KOPT-K1 (cell line): ENCODE data around the gene LMO1.

ENCODE experiments used
- H3K27ac ChIP-seq: fragments of 200-600 bp; sonication (generic); 2 replicates; pipeline ENCODE4 v1.5.1; 2016; ENCODE audit warnings: antibody characterized with exemption, mild to moderate bottlenecking, low read depth, low read length; ENCODE audit not compliant: poor library complexity, severe bottlenecking
- H3K36me3 ChIP-seq: fragments of 200-600 bp; sonication (generic); 2 replicates; pipeline ENCODE4 v1.5.1; 2017; ENCODE audit warnings: antibody characterized with exemption, mild to moderate bottlenecking, low read length, moderate library complexity; ENCODE audit not compliant: insufficient read depth
- H3K9me3 ChIP-seq: fragments of 200-600 bp; sonication (generic); 2 replicates; pipeline ENCODE4 v1.5.1; 2017; ENCODE audit warnings: antibody characterized with exemption, low read length, mild to moderate bottlenecking; ENCODE audit not compliant: insufficient read depth, poor library complexity, severe bottlenecking

The LMO1 gene

GRCh38 chr11:8292351-8292750, 28.7 kb upstream of the LMO1 start:
- Histone ChIP-seq H3K27ac (no peak overlapping the region), H3K36me3 (no peaks in the 10 kb centered on the region), H3K9me3 (no peaks in the 10 kb centered on the region)

GRCh38 chr11:8291421-8292350, 28.0 kb upstream of the LMO1 start:
- Histone ChIP-seq H3K36me3 (no peaks in the 10 kb centered on the region), H3K9me3 (no peaks in the 10 kb centered on the region), H3K27ac (no peak overlapping the region)

- Histone ChIP-seq H3K36me3 (no peaks in the 10 kb centered on the region), H3K27ac (no peak overlapping the region), H3K9me3 (no peaks in the 10 kb centered on the region)
These were observed 26.6 kb upstream of the LMO1 start for GRCh38 chr11:8290081-8290810.

GRCh38 chr11:8289492-8289918, 25.8 kb upstream of the LMO1 start:
- H3K36me3 ChIP-seq, result no peaks in the 10 kb centered on the region
- H3K27ac ChIP-seq, result no peak overlapping the region
- no peaks in the 10 kb centered on the region for H3K9me3 ChIP-seq

- Histone ChIP-seq H3K27ac (no peak overlapping the region), H3K9me3 (no peaks in the 10 kb centered on the region), H3K36me3 (no peaks in the 10 kb centered on the region)
These were observed 25.3 kb upstream of the LMO1 start for GRCh38 chr11:8288824-8289491.

- Histone ChIP-seq H3K27ac (no peak overlapping the region), H3K36me3 (no peaks in the 10 kb centered on the region), H3K9me3 (no peaks in the 10 kb centered on the region)
These were observed 24.6 kb upstream of the LMO1 start for GRCh38 chr11:8288166-8288772.

GRCh38 chr11:8287703-8288102, 24.0 kb upstream of the LMO1 start:
- Histone ChIP-seq H3K27ac (no peak overlapping the region), H3K9me3 (no peaks in the 10 kb centered on the region), H3K36me3 (no peaks in the 10 kb centered on the region)

- Histone ChIP-seq H3K9me3 (no peaks in the 10 kb centered on the region), H3K27ac (no peak overlapping the region), H3K36me3 (no peaks in the 10 kb centered on the region)
These were observed 23.6 kb upstream of the LMO1 start for GRCh38 chr11:8287297-8287696.

GRCh38 chr11:8286886-8287285, 23.2 kb upstream of the LMO1 start:
- Histone ChIP-seq H3K9me3 (no peaks in the 10 kb centered on the region), H3K36me3 (no peaks in the 10 kb centered on the region), H3K27ac (no peak overlapping the region)

- H3K36me3 ChIP-seq, result no peaks in the 10 kb centered on the region
- H3K9me3 ChIP-seq, result no peaks in the 10 kb centered on the region
- H3K27ac ChIP-seq, result no peak overlapping the region
These were observed 22.1 kb upstream of the LMO1 start for GRCh38 chr11:8285796-8286195.

GRCh38 chr11:8285228-8285627, 21.6 kb upstream of the LMO1 start:
- Histone ChIP-seq H3K36me3 (no peaks in the 10 kb centered on the region), H3K9me3 (no peaks in the 10 kb centered on the region), H3K27ac (no peak overlapping the region)

GRCh38 chr11:8283465-8284230, 20.0 kb upstream of the LMO1 start:
- Histone ChIP-seq H3K9me3 (no peaks in the 10 kb centered on the region), H3K36me3 (no peaks in the 10 kb centered on the region), H3K27ac (no peak overlapping the region)

GRCh38 chr11:8283100-8283464, 19.4 kb upstream of the LMO1 start:
- H3K9me3 ChIP-seq, result no peaks in the 10 kb centered on the region
- no peak overlapping the region for H3K27ac ChIP-seq
- H3K36me3 ChIP-seq, result no peaks in the 10 kb centered on the region

- Histone ChIP-seq H3K27ac (no peak overlapping the region), H3K9me3 (no peaks in the 10 kb centered on the region), H3K36me3 (no peaks in the 10 kb centered on the region)
These were observed 19.0 kb upstream of the LMO1 start for GRCh38 chr11:8282631-8283030.
